ENCODE results near the gene SLC25A28.
"Not testable (repeated sequence)": the region's sequence is repeated elsewhere in the genome, so short reads cannot be mapped to it uniquely, and the experiment has no call there.

The SLC25A28 gene

GRCh38 chr10:99625124-99625523 is 4.9 kb upstream of the SLC25A28 start:
- H3K4me3 ChIP-seq (ENCODE audit: low read length in 2 of 2); H3K9ac ChIP-seq (ENCODE audit: low read length in 2 of 2); H3K9me3 ChIP-seq (ENCODE audit: control insufficient read depth in 2 of 2, low read length in 2 of 2): not testable (repeated sequence)

GRCh38 chr10:99623919-99624318 is 3.7 kb upstream of the SLC25A28 start:
- Histone ChIP-seq H3K9ac (ENCODE audit: low read length in 2 of 2) (no peak overlapping the region), H3K9me3 (ENCODE audit: control insufficient read depth in 2 of 2, low read length in 2 of 2) (no peaks in the 10 kb centered on the region), H3K4me1 (ENCODE audit: control insufficient read depth, insufficient read depth, low read length) (peaks cover 7% of the 10 kb centered on the region), H3K36me3 (ENCODE audit: control insufficient read depth in 2 of 2, insufficient read depth in 2 of 2, low read length in 2 of 2) (no peaks in the 10 kb centered on the region), H3K27ac (ENCODE audit: low read length) (no peak overlapping the region), H3K27me3 (ENCODE audit: control insufficient read depth in 1 of 2, insufficient read depth in 2 of 2, low read length in 2 of 2) (no peaks in the 10 kb centered on the region), H3K4me3 (ENCODE audit: low read length in 2 of 2) (no peak overlapping the region)

More at GRCh38 chr10:99625124-99625523, 4.9 kb upstream of the SLC25A28 start:
- H3K27ac ChIP-seq (ENCODE audit: low read length); H3K27me3 ChIP-seq (ENCODE audit: control insufficient read depth in 1 of 2, insufficient read depth in 2 of 2, low read length in 2 of 2); H3K36me3 ChIP-seq (ENCODE audit: control insufficient read depth in 2 of 2, insufficient read depth in 2 of 2, low read length in 2 of 2); H3K4me1 ChIP-seq (ENCODE audit: control insufficient read depth, insufficient read depth, low read length): not testable (repeated sequence)

GRCh38 chr10:99621454-99622251 is 1.4 kb upstream of the SLC25A28 start:
- Histone ChIP-seq H3K9ac (ENCODE audit: low read length in 2 of 2) (peak overlapping the region; percentile 85 to 94), H3K27me3 (ENCODE audit: control insufficient read depth in 1 of 2, insufficient read depth in 2 of 2, low read length in 2 of 2) (no peaks in the 10 kb centered on the region), H3K36me3 (ENCODE audit: control insufficient read depth in 2 of 2, insufficient read depth in 2 of 2, low read length in 2 of 2) (no peaks in the 10 kb centered on the region), H3K27ac (ENCODE audit: low read length) (peak overlapping the region; percentile 98), H3K4me1 (ENCODE audit: control insufficient read depth, insufficient read depth, low read length) (peaks cover 7% of the 10 kb centered on the region), H3K9me3 (ENCODE audit: control insufficient read depth in 2 of 2, low read length in 2 of 2) (no peaks in the 10 kb centered on the region), H3K4me3 (ENCODE audit: low read length in 2 of 2) (peak overlapping the region; percentile 71 to 97)

- peaks cover 7% of the 10 kb centered on the region for H3K4me1 ChIP-seq (ENCODE audit: control insufficient read depth, insufficient read depth, low read length)
- peak overlapping the region; percentile 98 for H3K27ac ChIP-seq (ENCODE audit: low read length)
- H3K9me3 ChIP-seq (ENCODE audit: control insufficient read depth in 2 of 2, low read length in 2 of 2) = no peaks in the 10 kb centered on the region
- no peaks in the 10 kb centered on the region for H3K36me3 ChIP-seq (ENCODE audit: control insufficient read depth in 2 of 2, insufficient read depth in 2 of 2, low read length in 2 of 2)
- H3K27me3 ChIP-seq (ENCODE audit: control insufficient read depth in 1 of 2, insufficient read depth in 2 of 2, low read length in 2 of 2) = no peaks in the 10 kb centered on the region
- peak overlapping the region; percentile 71 to 97 for H3K4me3 ChIP-seq (ENCODE audit: low read length in 2 of 2)
- H3K9ac ChIP-seq (ENCODE audit: low read length in 2 of 2) = peak overlapping the region; percentile 85 to 94
These were observed 643 bp upstream of the SLC25A28 start for GRCh38 chr10:99620711-99621453.

GRCh38 chr10:99619090-99619800 is 994 bp downstream of the SLC25A28 start:
- H3K9me3 ChIP-seq (ENCODE audit: control insufficient read depth in 2 of 2, low read length in 2 of 2) = no peaks in the 10 kb centered on the region
- peaks cover 0 to 2% of the 10 kb centered on the region in 2 donors for H3K36me3 ChIP-seq (ENCODE audit: control insufficient read depth in 2 of 2, insufficient read depth in 2 of 2, low read length in 2 of 2)
- no peaks in the 10 kb centered on the region for H3K27me3 ChIP-seq (ENCODE audit: control insufficient read depth in 1 of 2, insufficient read depth in 2 of 2, low read length in 2 of 2)
- peaks cover 12% of the 10 kb centered on the region for H3K4me1 ChIP-seq (ENCODE audit: control insufficient read depth, insufficient read depth, low read length)
- peak overlapping the region; percentile 97 to 98 for H3K4me3 ChIP-seq (ENCODE audit: low read length in 2 of 2)
- peak overlapping the region; percentile 91 to 97 for H3K9ac ChIP-seq (ENCODE audit: low read length in 2 of 2)
- peak overlapping the region; percentile 98 for H3K27ac ChIP-seq (ENCODE audit: low read length)

- peak overlapping the region; percentile 22 to 97 for H3K9ac ChIP-seq (ENCODE audit: low read length in 2 of 2)
These were observed 2.5 kb downstream of the SLC25A28 start for GRCh38 chr10:99617696-99618095.

GRCh38 chr10:99615426-99615825 is 4.8 kb downstream of the SLC25A28 start:
- H3K27me3 ChIP-seq (ENCODE audit: control insufficient read depth in 1 of 2, insufficient read depth in 2 of 2, low read length in 2 of 2) = no peaks in the 10 kb centered on the region
- no peak overlapping the region for H3K4me3 ChIP-seq (ENCODE audit: low read length in 2 of 2)
- H3K4me1 ChIP-seq (ENCODE audit: control insufficient read depth, insufficient read depth, low read length) = peaks cover 7% of the 10 kb centered on the region
- no peak overlapping the region for H3K9ac ChIP-seq (ENCODE audit: low read length in 2 of 2)
- no peak overlapping the region for H3K27ac ChIP-seq (ENCODE audit: low read length)
- H3K36me3 ChIP-seq (ENCODE audit: control insufficient read depth in 2 of 2, insufficient read depth in 2 of 2, low read length in 2 of 2) = peaks cover 21 to 22% of the 10 kb centered on the region in 2 donors
- no peaks in the 10 kb centered on the region for H3K9me3 ChIP-seq (ENCODE audit: control insufficient read depth in 2 of 2, low read length in 2 of 2)

More at GRCh38 chr10:99617696-99618095, 2.5 kb downstream of the SLC25A28 start:
- Histone ChIP-seq H3K27me3 (ENCODE audit: control insufficient read depth in 1 of 2, insufficient read depth in 2 of 2, low read length in 2 of 2) (no peaks in the 10 kb centered on the region), H3K27ac (ENCODE audit: low read length) (no peak overlapping the region), H3K4me3 (ENCODE audit: low read length in 2 of 2) (peak overlapping the region in 1 of 2 donors; percentile 98), H3K9me3 (ENCODE audit: control insufficient read depth in 2 of 2, low read length in 2 of 2) (no peaks in the 10 kb centered on the region), H3K4me1 (ENCODE audit: control insufficient read depth, insufficient read depth, low read length) (peaks cover 12% of the 10 kb centered on the region), H3K36me3 (ENCODE audit: control insufficient read depth in 2 of 2, insufficient read depth in 2 of 2, low read length in 2 of 2) (peaks cover 12 to 13% of the 10 kb centered on the region in 2 donors)

- Histone ChIP-seq H3K4me3 (ENCODE audit: low read length in 2 of 2) (no peak overlapping the region), H3K9me3 (ENCODE audit: control insufficient read depth in 2 of 2, low read length in 2 of 2) (no peaks in the 10 kb centered on the region), H3K27me3 (ENCODE audit: control insufficient read depth in 1 of 2, insufficient read depth in 2 of 2, low read length in 2 of 2) (no peaks in the 10 kb centered on the region), H3K4me1 (ENCODE audit: control insufficient read depth, insufficient read depth, low read length) (peaks cover 5% of the 10 kb centered on the region), H3K9ac (ENCODE audit: low read length in 2 of 2) (no peak overlapping the region), H3K27ac (ENCODE audit: low read length) (no peak overlapping the region), H3K36me3 (ENCODE audit: control insufficient read depth in 2 of 2, insufficient read depth in 2 of 2, low read length in 2 of 2) (peaks cover 28 to 29% of the 10 kb centered on the region in 2 donors)
These were observed 7.9 kb downstream of the SLC25A28 start for GRCh38 chr10:99612167-99612831.

GRCh38 chr10:99611326-99611725 is 8.9 kb downstream of the SLC25A28 start:
- H3K36me3 ChIP-seq (ENCODE audit: control insufficient read depth in 2 of 2, insufficient read depth in 2 of 2, low read length in 2 of 2) = peaks cover 28 to 29% of the 10 kb centered on the region in 2 donors
- no peak overlapping the region for H3K27ac ChIP-seq (ENCODE audit: low read length)
- H3K4me3 ChIP-seq (ENCODE audit: low read length in 2 of 2) = no peak overlapping the region
- H3K4me1 ChIP-seq (ENCODE audit: control insufficient read depth, insufficient read depth, low read length) = peaks cover 5% of the 10 kb centered on the region
- no peaks in the 10 kb centered on the region for H3K9me3 ChIP-seq (ENCODE audit: control insufficient read depth in 2 of 2, low read length in 2 of 2)
- H3K27me3 ChIP-seq (ENCODE audit: control insufficient read depth in 1 of 2, insufficient read depth in 2 of 2, low read length in 2 of 2) = no peaks in the 10 kb centered on the region
- H3K9ac ChIP-seq (ENCODE audit: low read length in 2 of 2) = no peak overlapping the region

GRCh38 chr10:99610221-99610620 is 10.0 kb downstream of the SLC25A28 start:
- Histone ChIP-seq H3K4me3 (ENCODE audit: low read length in 2 of 2) (no peak overlapping the region), H3K27ac (ENCODE audit: low read length) (no peak overlapping the region), H3K27me3 (ENCODE audit: control insufficient read depth in 1 of 2, insufficient read depth in 2 of 2, low read length in 2 of 2) (no peaks in the 10 kb centered on the region), H3K36me3 (ENCODE audit: control insufficient read depth in 2 of 2, insufficient read depth in 2 of 2, low read length in 2 of 2) (peaks cover 28 to 29% of the 10 kb centered on the region in 2 donors), H3K9me3 (ENCODE audit: control insufficient read depth in 2 of 2, low read length in 2 of 2) (no peaks in the 10 kb centered on the region), H3K4me1 (ENCODE audit: control insufficient read depth, insufficient read depth, low read length) (no peaks in the 10 kb centered on the region), H3K9ac (ENCODE audit: low read length in 2 of 2) (no peak overlapping the region)

Measured in stomach smooth muscle (tissue), 2 donors.